Measurements from ENCODE around the gene RBM33.
A peak's percentile ranks its signal among the peaks of the same experiment; 100 is the strongest.

Gene RBM33

GRCh38 chr7:155805826-155806095 lies 161.3 kb downstream of the RBM33 start:
- TF ChIP-seq CEBPB (IDR thresholded peaks at IDR 0.05) (no peak), TAF1 (IDR thresholded peaks at IDR 0.05; ENCODE audit: low read depth) (no peak), MAX (IDR thresholded peaks at IDR 0.05) (no peak), EP300 (IDR thresholded peaks at IDR 0.05; ENCODE audit: borderline replicate concordance) (no peak), YY1 (IDR thresholded peaks at IDR 0.05; ENCODE audit: low read depth) (no peak), NFIC (IDR thresholded peaks at IDR 0.05) (no peak)
- TF ChIP-seq, protein P1, sequence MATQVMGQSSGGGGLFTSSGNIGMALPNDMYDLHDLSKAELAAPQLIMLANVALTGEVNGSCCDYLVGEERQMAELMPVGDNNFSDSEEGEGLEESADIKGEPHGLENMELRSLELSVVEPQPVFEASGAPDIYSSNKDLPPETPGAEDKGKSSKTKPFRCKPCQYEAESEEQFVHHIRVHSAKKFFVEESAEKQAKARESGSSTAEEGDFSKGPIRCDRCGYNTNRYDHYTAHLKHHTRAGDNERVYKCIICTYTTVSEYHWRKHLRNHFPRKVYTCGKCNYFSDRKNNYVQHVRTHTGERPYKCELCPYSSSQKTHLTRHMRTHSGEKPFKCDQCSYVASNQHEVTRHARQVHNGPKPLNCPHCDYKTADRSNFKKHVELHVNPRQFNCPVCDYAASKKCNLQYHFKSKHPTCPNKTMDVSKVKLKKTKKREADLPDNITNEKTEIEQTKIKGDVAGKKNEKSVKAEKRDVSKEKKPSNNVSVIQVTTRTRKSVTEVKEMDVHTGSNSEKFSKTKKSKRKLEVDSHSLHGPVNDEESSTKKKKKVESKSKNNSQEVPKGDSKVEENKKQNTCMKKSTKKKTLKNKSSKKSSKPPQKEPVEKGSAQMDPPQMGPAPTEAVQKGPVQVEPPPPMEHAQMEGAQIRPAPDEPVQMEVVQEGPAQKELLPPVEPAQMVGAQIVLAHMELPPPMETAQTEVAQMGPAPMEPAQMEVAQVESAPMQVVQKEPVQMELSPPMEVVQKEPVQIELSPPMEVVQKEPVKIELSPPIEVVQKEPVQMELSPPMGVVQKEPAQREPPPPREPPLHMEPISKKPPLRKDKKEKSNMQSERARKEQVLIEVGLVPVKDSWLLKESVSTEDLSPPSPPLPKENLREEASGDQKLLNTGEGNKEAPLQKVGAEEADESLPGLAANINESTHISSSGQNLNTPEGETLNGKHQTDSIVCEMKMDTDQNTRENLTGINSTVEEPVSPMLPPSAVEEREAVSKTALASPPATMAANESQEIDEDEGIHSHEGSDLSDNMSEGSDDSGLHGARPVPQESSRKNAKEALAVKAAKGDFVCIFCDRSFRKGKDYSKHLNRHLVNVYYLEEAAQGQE (IDR thresholded peaks at IDR 0.05; ENCODE audit: low read depth) = no peak

DNA sequence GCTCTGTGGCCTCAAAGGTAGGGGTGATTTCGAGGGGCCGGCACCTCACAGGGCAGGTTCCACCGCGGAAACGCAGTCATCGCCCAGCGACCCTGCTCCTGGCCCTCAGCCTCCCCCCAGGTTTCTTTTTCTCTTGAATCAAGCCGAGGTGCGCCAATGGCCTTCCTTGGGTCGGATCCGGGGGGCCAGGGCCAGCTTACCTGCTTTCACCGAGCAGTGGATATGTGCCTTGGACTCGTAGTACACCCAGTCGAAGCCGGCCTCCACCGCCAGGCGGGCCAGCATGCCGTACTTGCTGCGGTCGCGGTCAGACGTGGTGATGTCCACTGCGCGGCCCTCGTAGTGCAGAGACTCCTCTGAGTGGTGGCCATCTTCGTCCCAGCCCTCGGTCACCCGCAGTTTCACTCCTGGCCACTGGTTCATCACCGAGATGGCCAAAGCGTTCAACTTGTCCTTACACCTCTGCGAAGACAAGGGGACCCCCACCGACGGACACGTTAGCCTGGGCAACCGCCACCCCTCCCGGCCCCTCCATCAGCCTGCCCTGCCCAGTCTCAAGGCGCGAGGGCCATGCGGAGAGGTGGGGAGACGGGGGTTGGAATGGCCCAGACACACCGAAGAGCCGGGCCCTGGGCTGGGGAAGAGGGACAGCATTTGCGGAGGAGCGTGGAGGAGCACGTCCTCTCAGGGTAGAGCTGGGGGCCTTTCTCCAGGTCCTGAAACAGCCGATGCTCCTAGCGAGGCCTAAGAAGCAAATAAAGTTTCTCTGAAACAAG lies 161.8 kb downstream of the RBM33 start:
- TF ChIP-seq TEAD4 (IDR thresholded peaks at IDR 0.05) (no peak), CEBPB (IDR thresholded peaks at IDR 0.05) (no peak), CREB1 (IDR thresholded peaks at IDR 0.05; ENCODE audit: low read depth) (no peak), MAX (IDR thresholded peaks at IDR 0.05) (no peak), TAF1 (IDR thresholded peaks at IDR 0.05; ENCODE audit: low read depth) (no peak), NFIC (IDR thresholded peaks at IDR 0.05) (no peak), ZBTB7A (IDR thresholded peaks at IDR 0.05; ENCODE audit: low read depth) (no peak), YY1 (IDR thresholded peaks at IDR 0.05; ENCODE audit: low read depth) (no peak), FOXM1 (IDR thresholded peaks at IDR 0.05; ENCODE audit: borderline replicate concordance, low read depth) (no peak), EGR1 (IDR thresholded peaks at IDR 0.05) (no peak), TCF12 (IDR thresholded peaks at IDR 0.05; ENCODE audit: low read depth) (no peak), RAD21 (IDR thresholded peaks at IDR 0.05; ENCODE audit: low read depth) (no peak), EP300 (IDR thresholded peaks at IDR 0.05; ENCODE audit: borderline replicate concordance) (no peak)
- TF ChIP-seq, protein P1 (IDR thresholded peaks at IDR 0.05; ENCODE audit: low read depth) = no peak
- TF ChIP-seq, protein P2, sequence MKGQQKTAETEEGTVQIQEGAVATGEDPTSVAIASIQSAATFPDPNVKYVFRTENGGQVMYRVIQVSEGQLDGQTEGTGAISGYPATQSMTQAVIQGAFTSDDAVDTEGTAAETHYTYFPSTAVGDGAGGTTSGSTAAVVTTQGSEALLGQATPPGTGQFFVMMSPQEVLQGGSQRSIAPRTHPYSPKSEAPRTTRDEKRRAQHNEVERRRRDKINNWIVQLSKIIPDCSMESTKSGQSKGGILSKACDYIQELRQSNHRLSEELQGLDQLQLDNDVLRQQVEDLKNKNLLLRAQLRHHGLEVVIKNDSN (IDR thresholded peaks at IDR 0.05) = no peak

GRCh38 chr7:155807065-155807671 lies 162.7 kb downstream of the RBM33 start:
- no peak for TF ChIP-seq TEAD4 (IDR thresholded peaks at IDR 0.05)

DNA sequence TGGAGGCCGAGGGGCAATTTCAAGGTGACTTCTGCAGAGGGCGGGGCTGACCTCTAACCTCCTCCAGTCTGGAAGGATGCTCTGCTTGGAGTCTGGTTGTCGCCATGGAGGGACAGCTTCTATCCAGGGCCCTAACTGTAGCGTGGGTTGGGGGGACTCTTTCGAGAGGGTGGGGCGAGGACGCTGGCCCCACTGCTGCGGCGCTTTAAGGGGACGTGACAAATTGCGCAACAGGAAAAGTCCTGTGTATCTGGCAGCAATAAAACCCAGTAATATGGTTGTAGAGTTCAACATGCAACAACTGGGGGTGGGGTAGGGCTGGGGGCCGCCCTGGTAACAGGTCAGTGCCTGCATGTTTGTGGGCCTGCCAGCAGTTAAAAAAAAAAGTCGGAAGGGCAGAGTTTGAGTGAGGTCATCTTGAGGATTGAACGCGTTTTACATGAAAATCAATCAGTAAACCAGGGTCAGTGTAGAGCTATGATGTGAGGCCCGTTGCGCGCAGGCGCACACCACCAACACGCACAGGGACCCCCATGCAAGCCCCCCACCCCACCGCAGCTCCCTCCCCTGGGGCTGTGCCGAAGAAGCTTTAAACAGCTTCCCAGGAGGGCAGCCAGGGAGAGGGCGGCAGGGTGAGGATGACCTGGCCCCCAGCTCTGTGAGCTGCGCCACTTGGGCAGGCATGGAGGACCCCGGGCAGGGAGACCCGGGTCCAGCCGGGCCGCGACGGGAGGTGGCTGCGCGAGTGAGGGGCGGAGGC lies 163.5 kb downstream of the RBM33 start:
- no peak for TF ChIP-seq FOXM1 (IDR thresholded peaks at IDR 0.05; ENCODE audit: borderline replicate concordance, low read depth)
- peak; percentile 78 for TF ChIP-seq CEBPB (IDR thresholded peaks at IDR 0.05)

DNA sequence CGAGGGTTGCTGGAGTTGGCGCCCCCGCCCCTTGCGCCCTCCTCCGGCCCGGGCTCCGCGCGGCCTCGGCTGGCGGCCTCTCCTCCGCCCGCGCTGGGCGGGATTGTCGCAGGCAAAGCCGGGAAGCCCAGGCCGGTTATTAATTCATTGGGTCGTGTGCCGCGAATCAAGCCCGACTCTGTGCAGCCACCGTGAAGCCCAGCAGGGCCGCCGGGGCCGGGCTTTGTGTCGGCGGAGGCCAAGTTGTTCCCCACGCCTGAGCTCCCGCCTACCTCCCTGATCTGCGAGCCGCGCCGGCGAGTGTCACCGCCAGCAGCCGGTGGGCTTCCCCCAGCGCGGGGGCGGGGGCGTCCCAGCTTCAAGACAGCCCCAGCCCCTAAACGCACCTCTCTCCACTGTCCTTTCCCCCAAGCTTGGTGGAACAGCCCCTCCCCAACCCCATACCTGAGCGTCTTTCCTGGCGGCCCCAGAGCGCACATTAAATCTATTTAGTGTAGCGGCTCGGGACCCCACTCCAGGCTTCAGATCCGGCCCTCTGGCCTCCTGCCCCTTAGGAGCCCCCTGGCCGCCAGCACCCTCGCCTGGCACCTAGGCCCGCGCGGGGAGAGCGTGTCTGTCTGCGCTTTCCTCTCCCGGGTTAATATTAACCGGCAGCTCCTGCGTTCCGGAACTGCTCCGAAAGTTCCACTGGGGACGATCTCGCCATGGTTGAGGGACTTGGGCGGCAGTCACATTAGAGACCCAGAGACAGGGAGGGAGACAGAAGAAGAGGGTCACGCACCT lies 164.3 kb downstream of the RBM33 start:
- TF ChIP-seq EP300 (IDR thresholded peaks at IDR 0.05; ENCODE audit: borderline replicate concordance) (no peak), CEBPB (IDR thresholded peaks at IDR 0.05) (no peak), YY1 (IDR thresholded peaks at IDR 0.05; ENCODE audit: low read depth) (no peak), ZBTB7A (IDR thresholded peaks at IDR 0.05; ENCODE audit: low read depth) (no peak), TEAD4 (IDR thresholded peaks at IDR 0.05) (no peak), TAF1 (IDR thresholded peaks at IDR 0.05; ENCODE audit: low read depth) (no peak), CREB1 (IDR thresholded peaks at IDR 0.05; ENCODE audit: low read depth) (no peak), EGR1 (IDR thresholded peaks at IDR 0.05) (no peak), TCF12 (IDR thresholded peaks at IDR 0.05; ENCODE audit: low read depth) (no peak; the same call in 1 of the 2 replicates), FOXM1 (IDR thresholded peaks at IDR 0.05; ENCODE audit: borderline replicate concordance, low read depth) (no peak), NFIC (IDR thresholded peaks at IDR 0.05) (no peak), RAD21 (IDR thresholded peaks at IDR 0.05; ENCODE audit: low read depth) (no peak), MAX (IDR thresholded peaks at IDR 0.05) (no peak)
- TF ChIP-seq, protein P1 (IDR thresholded peaks at IDR 0.05; ENCODE audit: low read depth) = no peak
- TF ChIP-seq, protein P2 (IDR thresholded peaks at IDR 0.05) = no peak
